ENCODE data around the gene TBC1D12.
A peak's percentile ranks its signal among the peaks of the same experiment; 100 is the strongest.

TBC1D12 gene

GRCh38 chr10:94443047-94443446 lies 40.7 kb downstream of the TBC1D12 start:
- FAIRE-seq (no peak), DNase-seq (ENCODE audit: extremely low spot score, insufficient read length, low read depth) (no peak)

DNA sequence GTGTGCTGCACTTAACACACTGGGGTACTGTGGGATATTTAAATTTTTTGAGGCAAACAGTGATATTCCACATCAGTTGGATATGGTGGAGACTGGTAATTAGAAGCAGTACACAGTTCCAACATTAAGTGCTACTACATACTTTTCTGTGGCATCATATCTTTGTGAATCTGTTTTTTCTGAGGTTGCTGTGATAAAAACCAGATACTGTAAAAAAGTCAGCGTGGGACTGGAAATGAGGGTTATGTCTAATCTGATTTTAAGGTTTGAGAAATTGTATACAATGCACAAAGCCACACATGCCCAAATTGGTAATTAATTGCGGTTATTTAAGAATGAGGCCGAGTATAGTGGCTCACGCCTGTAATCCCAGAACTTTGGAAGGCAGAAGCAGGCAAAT lies 41.2 kb downstream of the TBC1D12 start:
- no peak for FAIRE-seq
- no peak for DNase-seq (ENCODE audit: extremely low spot score, insufficient read length, low read depth)

- DNase-seq (ENCODE audit: extremely low spot score, insufficient read length, low read depth) (no peak), FAIRE-seq (no peak)
These were observed 48.4 kb downstream of the TBC1D12 start for GRCh38 chr10:94450782-94451181.

DNA sequence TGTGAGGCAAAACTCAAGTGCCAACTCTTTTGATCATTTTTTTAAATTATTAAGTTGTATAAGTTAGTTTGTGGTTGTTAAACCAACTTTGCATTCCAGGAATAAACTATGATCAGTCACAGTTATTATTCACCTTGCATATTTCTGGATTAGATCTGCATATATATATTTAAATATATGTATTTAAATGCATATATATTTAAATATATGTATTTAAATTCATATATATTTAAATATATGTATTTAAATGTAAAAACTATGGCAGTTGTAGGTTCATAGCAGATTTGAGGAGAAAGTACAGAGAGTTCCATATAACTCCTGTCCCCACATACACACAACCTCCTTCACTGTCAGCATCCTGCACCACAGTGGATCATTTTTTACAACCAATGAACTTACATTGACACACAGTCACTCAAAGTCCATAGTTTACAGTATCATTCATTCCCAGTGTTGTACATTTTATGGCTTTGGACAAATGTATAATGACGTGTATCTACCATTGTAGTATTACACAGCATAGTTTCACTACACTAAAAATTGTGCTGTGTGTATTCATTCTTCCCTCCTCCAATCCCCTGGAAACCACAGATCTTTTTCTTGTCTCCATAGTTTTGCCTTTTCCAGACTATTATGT lies 49.7 kb downstream of the TBC1D12 start:
- DNase-seq (ENCODE audit: extremely low spot score, insufficient read length, low read depth): no peak
- no peak for FAIRE-seq

DNA sequence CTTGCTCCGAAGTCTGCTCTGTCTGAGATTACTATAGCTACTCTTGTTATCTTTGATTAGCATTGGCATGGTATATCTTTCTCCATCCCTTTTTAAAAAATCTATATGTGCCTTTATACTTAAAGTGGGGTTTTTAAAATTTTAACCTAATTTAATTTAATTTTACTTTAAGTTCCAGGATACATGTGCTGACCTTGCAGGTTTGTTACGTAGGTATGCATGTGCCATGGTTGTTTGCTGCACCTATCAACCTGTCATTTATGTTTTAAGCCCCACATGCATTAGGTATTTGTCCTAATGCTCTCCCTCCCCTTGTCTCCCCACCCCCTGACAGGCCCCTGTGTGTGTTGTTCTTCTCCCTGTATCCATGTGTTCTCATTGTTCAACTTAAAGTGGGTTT lies 54.6 kb downstream of the TBC1D12 start:
- FAIRE-seq: no peak
- DNase-seq (ENCODE audit: extremely low spot score, insufficient read length, low read depth): no peak

DNA sequence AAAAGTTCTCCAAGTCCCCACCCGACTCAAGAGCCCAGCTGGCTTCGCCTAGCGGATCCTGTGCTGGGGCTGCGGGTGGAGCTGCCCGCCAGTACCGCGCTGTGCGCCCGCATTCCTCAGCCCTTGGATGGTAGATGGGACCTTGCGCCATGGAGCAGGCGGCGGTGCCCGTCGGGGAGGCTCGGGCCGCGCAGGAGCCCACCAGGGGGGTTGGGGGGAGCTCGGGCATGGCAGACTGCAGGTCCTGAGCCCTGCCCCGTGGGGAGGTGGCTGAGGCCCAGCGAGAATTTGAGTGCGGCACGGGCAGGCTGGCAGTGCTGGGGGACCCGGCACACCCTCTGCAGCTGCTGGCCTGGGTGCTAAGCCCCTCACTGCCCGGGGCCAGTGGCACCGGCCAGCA lies 57.0 kb downstream of the TBC1D12 start:
- DNase-seq (ENCODE audit: extremely low spot score, insufficient read length, low read depth): no peak
- FAIRE-seq: no peak

- FAIRE-seq: no peak
These were observed 59.2 kb downstream of the TBC1D12 start for GRCh38 chr10:94461503-94461902.

GRCh38 chr10:94462130-94462529 lies 59.8 kb downstream of the TBC1D12 start:
- no peak for DNase-seq (ENCODE audit: extremely low spot score, insufficient read length, low read depth)
- no peak for FAIRE-seq

More at GRCh38 chr10:94461503-94461902, 59.2 kb downstream of the TBC1D12 start:
- DNase-seq (ENCODE audit: extremely low spot score, insufficient read length, low read depth): no peak

GRCh38 chr10:94465684-94466083 lies 63.3 kb downstream of the TBC1D12 start:
- no peak for DNase-seq (ENCODE audit: extremely low spot score, insufficient read length, low read depth)
- no peak for FAIRE-seq

- DNase-seq (ENCODE audit: extremely low spot score, insufficient read length, low read depth) (no peak), FAIRE-seq (peak; percentile 9)
These were observed 79.1 kb downstream of the TBC1D12 start for GRCh38 chr10:94481410-94481809.

- DNase-seq (ENCODE audit: extremely low spot score, insufficient read length, low read depth): no peak
- no peak for FAIRE-seq
These were observed 81.6 kb downstream of the TBC1D12 start for GRCh38 chr10:94483970-94484369.

DNA sequence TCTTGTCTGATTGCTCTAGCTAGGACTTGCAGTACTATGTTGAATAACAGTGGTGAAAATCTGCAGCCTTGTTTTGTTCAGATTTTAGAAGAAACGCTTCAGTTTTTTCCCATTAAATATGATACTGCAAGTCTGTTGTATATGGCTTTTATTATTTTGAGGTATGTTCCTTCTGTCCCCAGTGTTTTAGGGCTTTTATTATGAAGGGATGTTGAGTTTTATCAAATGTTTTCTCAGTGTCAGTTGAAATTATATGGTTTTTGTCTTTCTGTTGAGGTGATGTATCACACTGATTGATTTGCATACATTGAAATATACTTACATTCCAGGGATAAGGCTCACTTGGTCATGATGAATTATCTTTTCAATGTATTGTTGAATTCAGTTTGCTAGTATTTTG lies 82.8 kb downstream of the TBC1D12 start:
- FAIRE-seq (peak; percentile 5), DNase-seq (ENCODE audit: extremely low spot score, insufficient read length, low read depth) (no peak)

- DNase-seq (ENCODE audit: extremely low spot score, insufficient read length, low read depth): no peak
- no peak for FAIRE-seq
These were observed 85.2 kb downstream of the TBC1D12 start for GRCh38 chr10:94487575-94487974.

DNA sequence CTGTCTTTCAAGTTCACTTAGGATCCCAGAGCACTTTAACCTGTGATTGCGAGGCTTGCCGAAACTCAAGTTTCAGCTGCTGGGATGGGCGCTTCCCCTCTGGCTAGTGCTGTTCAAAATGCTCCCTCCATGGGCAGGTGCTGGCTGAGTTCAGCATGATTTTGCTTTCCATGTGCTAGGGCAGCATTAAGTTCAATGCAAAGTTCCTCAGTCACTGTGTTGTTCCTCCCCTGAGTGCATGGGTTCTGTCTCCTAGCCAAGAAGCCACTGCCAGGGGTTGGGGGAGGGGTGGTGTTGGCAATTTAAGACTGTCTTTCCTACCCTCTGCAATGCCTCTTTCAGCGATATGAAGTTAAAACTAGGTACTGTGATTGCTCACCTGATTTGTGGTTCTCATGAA lies 86.8 kb downstream of the TBC1D12 start:
- DNase-seq (ENCODE audit: extremely low spot score, insufficient read length, low read depth) (no peak), FAIRE-seq (no peak)

- DNase-seq (ENCODE audit: extremely low spot score, insufficient read length, low read depth): no peak
- FAIRE-seq: no peak
These were observed 87.8 kb downstream of the TBC1D12 start for GRCh38 chr10:94489976-94490788.

DNA sequence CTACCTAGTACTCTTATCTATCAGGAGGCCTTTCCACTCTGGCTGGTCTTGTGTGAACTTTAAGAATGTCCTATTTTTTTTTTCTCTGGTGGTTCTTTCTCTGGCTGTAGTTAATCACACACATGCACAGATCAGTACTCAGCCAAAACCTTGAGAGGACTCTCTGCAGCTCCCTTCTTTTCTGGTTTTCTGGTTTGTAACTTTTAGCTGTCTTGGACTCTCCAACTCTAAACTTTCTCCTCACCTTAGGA lies 88.4 kb downstream of the TBC1D12 start:
- FAIRE-seq: no peak
- DNase-seq (ENCODE audit: extremely low spot score, insufficient read length, low read depth): no peak

DNA sequence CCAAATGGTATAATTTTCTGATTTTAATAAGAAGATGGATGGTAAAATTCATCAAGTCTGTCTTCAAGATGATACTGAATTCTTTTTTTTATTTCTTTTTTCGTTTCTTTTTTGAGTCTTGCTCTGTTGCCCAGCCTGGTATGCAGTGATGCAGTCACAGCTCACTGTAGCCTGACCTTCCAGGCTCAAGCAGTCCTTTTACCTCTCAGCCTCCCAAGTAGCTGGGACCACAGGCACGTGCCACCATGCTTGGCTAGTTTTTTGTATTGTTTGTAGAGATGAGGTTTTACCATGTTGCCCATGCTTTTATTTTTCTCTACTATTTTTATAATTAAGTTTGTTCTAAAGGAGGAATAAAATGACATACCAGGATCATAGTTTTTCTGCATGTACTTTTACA lies 91.1 kb downstream of the TBC1D12 start:
- FAIRE-seq (no peak), DNase-seq (ENCODE audit: extremely low spot score, insufficient read length, low read depth) (no peak)

- DNase-seq (ENCODE audit: extremely low spot score, insufficient read length, low read depth) (no peak), FAIRE-seq (peak; percentile 70)
These were observed 93.7 kb downstream of the TBC1D12 start for GRCh38 chr10:94496010-94496409.

DNA sequence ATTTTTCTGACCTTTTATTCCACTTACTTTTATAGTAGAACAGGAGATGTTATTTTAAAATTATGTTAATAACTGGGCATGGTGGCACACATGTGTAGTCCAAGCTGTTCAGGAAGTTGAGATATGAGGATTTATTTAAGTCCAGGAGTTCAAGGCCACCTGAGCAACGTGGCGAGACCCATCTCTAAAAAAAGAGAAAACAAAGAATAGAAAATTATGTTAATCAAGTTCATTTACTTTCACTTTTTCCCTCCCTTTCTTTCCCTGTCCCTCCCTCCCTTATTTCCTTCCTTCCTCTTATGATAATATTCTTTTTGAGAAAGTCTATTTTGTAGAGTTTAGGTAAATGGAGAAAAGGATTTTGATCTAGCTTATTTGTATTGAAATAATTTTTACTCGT lies 94.3 kb downstream of the TBC1D12 start:
- no peak for DNase-seq (ENCODE audit: extremely low spot score, insufficient read length, low read depth)
- FAIRE-seq: no peak

GRCh38 chr10:94500063-94500462 lies 97.7 kb downstream of the TBC1D12 start:
- no peak for DNase-seq (ENCODE audit: extremely low spot score, insufficient read length, low read depth)
- no peak for FAIRE-seq

DNA sequence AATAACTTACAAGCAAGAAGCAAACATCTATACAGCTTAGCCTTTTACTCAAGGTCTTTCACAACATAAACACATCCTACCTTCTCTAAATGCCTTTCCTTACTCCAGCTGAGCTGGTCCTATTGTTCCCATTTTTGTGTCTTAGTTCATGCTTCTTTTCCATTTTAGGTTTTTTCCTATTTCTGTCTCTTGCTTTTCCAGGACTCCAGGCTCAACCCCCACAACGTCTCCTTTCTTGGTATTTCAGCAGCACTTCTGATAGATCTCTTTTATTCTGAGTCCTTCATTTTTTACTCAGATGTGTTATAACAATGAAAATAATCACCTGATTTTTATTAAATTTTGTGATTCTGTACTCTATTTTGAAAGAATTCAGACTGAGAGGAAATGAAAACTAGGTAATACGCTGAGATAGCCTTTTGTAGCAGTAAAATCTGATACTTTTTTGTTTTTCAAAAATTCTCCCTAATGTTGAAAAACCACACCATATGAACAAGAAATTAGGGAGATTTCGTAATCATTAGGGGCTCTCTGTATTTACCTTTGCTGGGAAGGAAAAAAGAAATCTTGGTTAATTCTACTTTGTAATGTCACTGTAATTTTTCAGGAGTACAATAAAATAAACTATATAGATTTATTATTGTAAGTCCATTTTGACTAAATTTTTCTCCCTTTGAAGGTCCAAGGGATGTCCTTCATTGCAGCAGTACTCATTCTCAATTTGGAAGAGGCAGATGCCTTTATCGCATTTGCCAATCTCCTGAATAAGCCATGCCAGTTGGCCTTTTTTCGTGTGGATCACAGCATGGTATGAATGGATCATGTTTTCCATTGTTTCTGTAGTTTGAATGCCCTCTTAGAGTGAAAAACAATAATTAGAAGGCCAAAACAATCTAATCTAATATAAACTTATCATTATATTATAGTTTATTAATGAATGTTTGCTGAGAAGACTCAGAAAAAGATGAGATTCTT lies 119.2 kb downstream of the TBC1D12 start:
- DNase-seq (ENCODE audit: extremely low spot score, insufficient read length, low read depth) (no peak), FAIRE-seq (no peak)
